KOPT-K1 (cell line): Measurements from ENCODE around the gene MAPRE3.

Source experiments
- H3K27ac ChIP-seq: fragments of 200-600 bp; sonication (generic); 2 replicates; pipeline ENCODE4 v1.5.1; 2016; ENCODE audit warnings: antibody characterized with exemption, mild to moderate bottlenecking, low read depth, low read length; ENCODE audit not compliant: poor library complexity, severe bottlenecking
- H3K36me3 ChIP-seq: fragments of 200-600 bp; sonication (generic); 2 replicates; pipeline ENCODE4 v1.5.1; 2017; ENCODE audit warnings: antibody characterized with exemption, mild to moderate bottlenecking, low read length, moderate library complexity; ENCODE audit not compliant: insufficient read depth
- H3K9me3 ChIP-seq: fragments of 200-600 bp; sonication (generic); 2 replicates; pipeline ENCODE4 v1.5.1; 2017; ENCODE audit warnings: antibody characterized with exemption, low read length, mild to moderate bottlenecking; ENCODE audit not compliant: insufficient read depth, poor library complexity, severe bottlenecking

The MAPRE3 gene

DNA sequence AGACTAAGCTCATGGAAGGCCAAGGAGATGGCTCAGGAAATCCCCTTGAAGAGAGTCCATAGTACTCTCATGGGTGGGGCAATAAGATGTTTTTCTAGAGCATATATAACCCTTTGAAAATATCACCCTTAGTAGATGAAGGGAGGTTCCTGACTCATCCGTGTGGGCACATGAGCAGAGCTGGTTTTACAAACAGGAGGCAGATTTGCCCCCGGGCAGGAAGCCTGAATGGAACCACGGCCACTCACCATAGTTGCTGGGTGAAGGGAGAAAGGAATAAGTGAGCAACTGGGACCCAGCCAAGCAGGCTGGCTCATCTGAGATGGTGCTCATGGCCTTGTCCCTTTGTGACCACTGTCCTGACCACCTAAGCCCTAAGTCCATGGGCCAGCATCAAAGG is 29.0 kb upstream of the MAPRE3 start:
- Histone ChIP-seq H3K27ac (no peak overlapping the region), H3K9me3 (no peaks in the 10 kb centered on the region), H3K36me3 (no peaks in the 10 kb centered on the region)

DNA sequence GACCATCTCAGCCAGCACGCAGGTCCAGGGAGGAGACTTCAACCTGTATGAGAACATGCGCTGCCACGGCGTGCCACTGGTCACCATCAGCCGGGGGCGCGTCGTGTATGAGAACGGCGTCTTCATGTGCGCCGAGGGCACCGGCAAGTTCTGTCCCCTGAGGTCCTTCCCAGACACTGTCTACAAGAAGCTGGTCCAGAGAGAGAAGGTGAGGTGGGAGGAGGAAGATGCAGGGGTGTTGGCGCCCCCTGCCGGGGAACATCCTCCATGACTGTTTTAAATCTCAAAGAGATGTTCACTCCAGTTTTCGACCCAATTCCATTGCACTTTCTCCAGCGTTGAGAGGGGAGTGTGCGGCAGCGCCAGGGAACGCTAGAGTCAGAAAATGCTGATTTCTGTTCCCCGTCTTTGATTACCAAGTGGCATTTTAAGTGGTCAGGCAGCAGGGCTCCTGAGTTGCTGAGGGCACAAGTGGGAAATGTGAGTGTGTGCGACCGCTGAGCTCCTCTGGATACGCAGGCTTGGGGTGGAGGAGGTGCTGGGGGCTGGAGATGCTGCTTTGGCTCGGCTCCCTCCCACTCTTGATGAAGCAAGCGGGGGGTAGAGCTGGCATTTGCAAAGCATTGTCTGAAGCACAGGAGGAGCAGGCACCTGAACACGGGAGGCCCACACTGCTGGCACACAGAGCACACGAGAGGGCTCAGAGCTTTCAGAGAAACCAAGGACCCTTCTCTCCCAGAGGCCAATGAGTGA is 27.7 kb upstream of the MAPRE3 start:
- H3K9me3 ChIP-seq: no peaks in the 10 kb centered on the region
- no peak overlapping the region for H3K27ac ChIP-seq
- H3K36me3 ChIP-seq: no peaks in the 10 kb centered on the region

DNA sequence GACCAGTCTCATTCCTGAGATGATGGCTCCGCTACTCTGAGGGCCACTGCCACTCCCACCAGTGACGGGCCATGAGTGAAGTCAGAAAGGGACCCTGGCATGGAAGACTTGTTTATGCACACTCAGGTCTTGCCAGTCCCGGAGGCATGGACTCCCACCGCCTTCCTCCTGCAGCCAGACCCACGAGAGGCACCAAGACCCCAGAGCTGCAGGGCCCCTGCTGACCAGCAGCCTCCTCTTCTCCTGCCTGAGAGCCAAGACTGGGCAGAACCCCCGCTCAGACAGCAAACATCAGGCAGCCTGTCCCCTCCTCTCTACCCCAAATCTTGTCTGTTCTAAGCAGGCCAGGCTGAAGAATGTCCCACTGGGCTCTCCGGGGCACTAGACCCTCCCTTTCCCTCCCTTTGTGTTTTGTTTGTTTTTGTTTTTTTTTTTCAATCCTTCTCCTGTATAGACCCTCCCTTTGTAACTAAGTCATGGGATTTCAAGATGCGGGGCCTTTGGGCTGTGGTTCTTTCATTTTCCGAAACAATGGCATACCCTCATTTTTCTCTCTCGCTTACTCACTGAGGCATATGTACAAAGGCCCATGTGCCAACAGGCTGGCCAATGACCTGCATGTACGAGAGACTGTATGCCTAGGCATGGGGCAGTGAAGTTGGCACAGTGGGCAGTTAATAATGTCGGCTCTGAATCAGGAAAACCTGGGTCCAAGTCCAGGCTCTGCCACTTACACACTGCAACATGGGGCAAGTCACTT is 24.3 kb upstream of the MAPRE3 start:
- H3K9me3 ChIP-seq: no peaks in the 10 kb centered on the region
- no peak overlapping the region for H3K27ac ChIP-seq
- no peaks in the 10 kb centered on the region for H3K36me3 ChIP-seq

DNA sequence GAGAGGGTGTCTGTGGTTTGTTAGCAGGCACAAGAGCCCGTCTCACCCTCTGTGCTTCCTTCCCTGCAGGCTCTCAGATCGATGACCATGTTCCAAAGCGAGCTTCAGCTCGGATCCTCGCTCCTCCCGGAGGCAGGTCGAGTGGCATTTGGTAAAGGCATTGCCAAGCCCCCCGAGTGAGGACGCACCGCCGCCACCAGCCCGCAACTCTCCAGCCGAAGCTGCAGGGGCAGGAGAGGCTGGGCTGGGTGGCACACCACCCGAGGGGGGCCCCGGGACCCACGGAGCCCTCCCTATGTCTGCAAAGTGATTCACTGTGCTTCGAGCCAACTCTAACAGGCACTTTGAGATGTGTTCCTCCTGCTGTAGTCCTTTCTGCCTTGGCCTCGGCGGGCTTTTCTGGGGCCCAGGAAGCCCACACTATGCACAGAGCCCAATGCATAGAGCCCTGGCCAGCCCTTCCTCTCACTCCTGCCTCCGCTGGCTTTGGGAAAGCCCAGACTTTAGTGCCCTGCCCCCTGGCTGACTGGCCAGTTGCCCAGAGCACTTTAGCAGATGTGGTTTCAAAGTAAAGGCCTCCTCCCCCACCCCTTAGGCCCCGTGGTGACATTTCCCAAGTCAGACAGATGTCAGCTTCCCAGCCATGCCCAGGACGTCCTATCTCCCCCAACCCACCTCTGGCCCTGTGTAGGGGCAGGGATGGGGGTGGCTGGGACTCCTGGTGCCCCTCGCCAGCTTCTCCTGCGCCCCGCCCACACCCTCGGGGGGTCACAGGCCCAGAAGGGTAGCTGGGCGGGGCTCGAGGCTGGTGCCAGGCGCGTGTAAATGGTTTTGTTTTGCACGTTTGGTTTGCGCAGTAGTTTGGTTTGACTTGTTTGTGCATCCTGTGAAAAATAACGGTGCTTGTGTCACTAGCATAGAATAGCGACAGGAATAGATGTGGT is 23.3 kb upstream of the MAPRE3 start:
- Histone ChIP-seq H3K27ac (no peak overlapping the region), H3K9me3 (no peaks in the 10 kb centered on the region), H3K36me3 (no peaks in the 10 kb centered on the region)

DNA sequence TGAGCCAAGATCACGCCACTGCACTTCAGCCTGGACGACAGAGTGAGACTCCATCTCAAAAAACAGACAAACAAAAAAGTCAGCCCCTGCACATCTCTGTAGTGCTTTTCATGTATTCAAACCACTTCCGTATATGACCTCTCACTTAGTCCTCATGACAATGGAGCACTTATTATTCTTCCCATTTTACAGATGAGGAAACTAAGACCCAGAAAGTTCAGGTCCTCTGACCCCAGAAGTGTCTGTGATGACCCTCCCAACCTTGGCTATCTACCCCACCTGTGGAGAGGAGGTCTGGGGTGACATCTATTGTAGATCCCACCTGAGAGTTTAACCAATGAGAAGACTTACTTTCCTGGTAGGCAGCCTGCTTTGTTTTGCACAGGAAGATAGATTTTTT is 21.6 kb upstream of the MAPRE3 start:
- H3K27ac ChIP-seq: no peak overlapping the region
- no peaks in the 10 kb centered on the region for H3K36me3 ChIP-seq
- no peaks in the 10 kb centered on the region for H3K9me3 ChIP-seq

DNA sequence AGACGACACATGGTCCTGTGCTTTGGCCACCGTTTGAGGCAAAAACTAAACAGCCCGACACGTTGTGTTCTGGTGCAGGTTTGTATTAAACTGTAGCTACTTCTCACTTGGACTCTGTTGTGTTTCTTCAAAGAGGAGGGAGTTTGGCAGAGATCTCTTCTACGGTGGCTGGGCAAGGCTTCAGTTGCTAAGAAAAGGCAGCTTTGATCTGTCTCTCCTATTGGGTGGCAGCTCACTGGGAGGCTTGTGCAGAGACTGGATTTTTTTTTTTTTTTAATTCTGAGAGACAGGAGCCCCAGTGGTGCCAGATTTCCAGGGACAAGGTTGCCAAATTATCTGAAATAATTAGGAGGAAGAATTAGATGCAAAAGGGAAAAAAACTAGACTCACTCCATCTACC is 20.2 kb upstream of the MAPRE3 start:
- Histone ChIP-seq H3K27ac (no peak overlapping the region), H3K36me3 (no peaks in the 10 kb centered on the region), H3K9me3 (no peaks in the 10 kb centered on the region)

DNA sequence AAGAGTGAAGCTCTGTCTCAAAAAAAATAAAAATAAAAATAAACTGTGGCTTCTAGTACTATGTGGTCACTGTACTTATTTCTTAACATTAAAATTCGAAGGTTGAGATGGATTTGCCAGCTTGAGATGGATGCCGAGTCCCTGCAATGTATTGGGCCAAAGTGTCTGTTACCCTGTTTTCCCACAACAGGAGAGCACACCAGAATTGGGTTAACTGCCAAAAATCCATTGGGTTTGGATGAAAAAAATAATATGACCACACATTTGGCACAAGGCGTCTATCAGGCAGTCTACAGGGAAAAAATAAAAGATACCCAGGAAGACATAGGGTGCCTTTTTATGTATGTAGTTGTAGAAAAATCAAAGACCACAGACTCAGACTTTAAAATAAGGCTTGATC is 19.2 kb upstream of the MAPRE3 start:
- Histone ChIP-seq H3K9me3 (no peaks in the 10 kb centered on the region), H3K36me3 (no peaks in the 10 kb centered on the region), H3K27ac (no peak overlapping the region)

DNA sequence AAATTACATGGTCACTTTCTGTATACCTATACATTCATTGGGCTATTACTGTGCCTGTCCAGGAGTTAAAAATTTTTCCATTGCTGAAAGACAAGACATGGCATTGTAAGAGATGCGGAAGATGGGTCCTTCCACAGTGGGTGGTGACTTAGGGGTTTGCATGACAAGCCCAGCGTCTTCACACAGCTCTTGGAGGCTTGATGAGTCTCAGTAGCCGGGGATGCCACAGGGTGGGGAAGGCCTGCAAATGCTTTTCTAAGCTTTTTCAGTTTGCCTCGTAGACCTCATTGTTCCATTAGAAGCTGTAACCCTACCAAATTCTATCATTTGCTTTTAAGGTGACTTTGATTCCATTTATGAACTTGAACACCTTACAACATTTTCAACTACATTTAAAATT is 18.1 kb upstream of the MAPRE3 start:
- Histone ChIP-seq H3K36me3 (no peaks in the 10 kb centered on the region), H3K9me3 (no peaks in the 10 kb centered on the region), H3K27ac (no peak overlapping the region)

DNA sequence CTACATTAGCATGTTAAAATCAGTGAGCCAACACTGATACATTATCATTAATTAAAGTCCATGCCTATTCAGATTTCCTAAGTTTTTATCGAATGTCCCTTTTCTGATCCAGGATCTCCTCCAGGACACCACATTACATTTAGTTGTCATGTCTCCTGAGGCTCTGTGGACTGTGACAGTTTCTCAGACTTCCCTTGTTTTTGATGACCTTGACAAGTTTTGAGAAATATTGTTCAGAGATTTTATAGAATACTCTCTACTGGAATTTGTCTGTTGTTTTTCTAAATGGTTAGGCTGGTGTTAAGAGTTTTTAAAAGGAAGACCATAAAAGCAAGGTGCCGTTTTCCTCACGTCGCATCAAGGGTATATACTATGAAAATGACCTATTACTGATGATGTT is 16.3 kb upstream of the MAPRE3 start:
- H3K36me3 ChIP-seq: no peaks in the 10 kb centered on the region
- no peaks in the 10 kb centered on the region for H3K9me3 ChIP-seq
- H3K27ac ChIP-seq: no peak overlapping the region

DNA sequence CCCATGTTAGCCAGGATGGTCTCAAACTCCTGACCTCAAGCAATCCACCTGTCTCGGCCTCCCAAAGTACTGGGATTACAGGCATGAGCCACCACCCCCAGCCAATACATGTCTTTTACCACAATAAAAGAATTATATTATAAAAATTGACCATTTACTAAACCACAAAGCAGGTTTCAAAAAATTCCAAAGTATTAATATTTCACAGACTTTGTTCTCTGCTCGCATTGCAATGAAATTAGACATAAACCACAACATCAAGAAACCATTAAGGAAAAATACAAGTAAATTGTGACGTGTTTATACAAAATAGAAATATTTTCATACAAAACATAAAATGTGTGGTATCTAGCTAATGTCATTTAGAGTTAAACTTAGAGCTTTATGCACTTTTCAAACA is 13.4 kb upstream of the MAPRE3 start:
- Histone ChIP-seq H3K36me3 (no peaks in the 10 kb centered on the region), H3K27ac (no peak overlapping the region), H3K9me3 (no peaks in the 10 kb centered on the region)

DNA sequence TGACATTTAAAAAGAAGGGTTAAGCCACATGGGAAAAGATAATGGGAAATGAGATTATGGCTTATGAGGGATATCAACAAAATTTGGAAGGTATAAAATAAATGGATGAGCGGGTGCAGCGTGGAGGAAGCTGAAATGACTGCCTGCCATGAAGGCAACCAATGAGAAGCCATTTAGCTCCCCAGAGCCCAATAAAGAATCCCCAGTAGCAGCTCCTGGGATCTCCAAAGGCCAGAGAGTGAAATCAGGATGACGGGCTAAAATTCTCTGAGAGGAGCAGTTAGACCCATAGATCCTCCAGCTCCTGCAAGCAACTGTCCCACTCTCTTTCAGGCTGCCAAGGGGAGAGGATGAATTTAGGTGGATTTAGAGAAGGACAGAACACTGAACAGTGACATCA is 12.9 kb upstream of the MAPRE3 start:
- H3K27ac ChIP-seq: no peak overlapping the region
- H3K36me3 ChIP-seq: no peaks in the 10 kb centered on the region
- no peaks in the 10 kb centered on the region for H3K9me3 ChIP-seq

DNA sequence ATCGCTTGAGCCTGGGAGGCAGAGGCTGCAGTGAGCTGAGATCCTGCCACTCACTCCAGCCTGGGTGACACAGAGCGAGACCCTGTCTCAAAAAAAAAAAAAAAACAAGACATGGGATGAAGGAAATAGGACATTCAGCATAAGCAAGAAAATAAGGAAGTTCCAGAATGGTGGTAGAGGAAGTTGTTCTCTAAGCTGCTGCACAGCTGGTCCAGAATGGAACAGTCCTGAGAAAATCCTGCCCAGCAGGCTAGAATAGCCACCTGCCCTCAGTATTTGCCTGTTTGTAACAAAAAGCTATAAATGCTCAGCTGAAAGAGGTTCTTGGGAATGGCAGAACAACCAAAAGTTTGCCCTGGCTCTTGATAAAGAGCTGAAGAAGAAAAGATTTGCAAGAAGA is 11.1 kb upstream of the MAPRE3 start:
- Histone ChIP-seq H3K9me3 (no peaks in the 10 kb centered on the region), H3K36me3 (no peaks in the 10 kb centered on the region), H3K27ac (no peak overlapping the region)

DNA sequence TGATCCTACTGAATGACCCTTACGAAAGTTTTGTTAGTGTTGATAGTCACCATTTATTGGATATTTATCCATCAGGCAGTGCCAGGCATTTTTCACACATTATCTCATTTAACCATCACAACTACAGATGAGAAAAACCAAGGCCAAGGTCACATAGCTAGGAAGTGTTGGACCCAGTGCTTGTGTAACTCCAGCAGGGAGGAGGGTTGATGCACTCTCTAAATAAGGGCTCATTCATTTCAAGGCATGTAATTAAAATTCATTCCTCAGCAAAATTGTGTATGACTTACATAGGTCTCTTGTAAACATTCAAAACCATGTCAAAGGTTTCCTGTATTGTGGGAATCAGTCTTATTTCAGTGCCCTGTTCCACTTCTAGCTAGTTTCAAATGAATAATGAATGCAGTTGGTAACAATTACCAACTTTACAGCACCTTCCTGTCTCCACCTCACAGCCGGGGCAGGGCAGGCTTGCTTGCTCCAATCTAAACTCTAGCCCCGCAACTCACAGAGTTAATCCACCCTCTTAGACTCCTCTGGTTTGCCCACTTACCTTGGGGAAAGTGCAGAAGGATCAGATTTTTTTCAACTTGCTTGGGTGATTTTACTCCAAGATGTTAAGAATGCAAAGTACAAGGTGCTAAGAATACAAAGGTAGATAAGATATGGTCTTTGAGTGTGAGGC is 5.8 kb upstream of the MAPRE3 start:
- no peaks in the 10 kb centered on the region for H3K36me3 ChIP-seq
- H3K27ac ChIP-seq: no peak overlapping the region
- no peaks in the 10 kb centered on the region for H3K9me3 ChIP-seq

DNA sequence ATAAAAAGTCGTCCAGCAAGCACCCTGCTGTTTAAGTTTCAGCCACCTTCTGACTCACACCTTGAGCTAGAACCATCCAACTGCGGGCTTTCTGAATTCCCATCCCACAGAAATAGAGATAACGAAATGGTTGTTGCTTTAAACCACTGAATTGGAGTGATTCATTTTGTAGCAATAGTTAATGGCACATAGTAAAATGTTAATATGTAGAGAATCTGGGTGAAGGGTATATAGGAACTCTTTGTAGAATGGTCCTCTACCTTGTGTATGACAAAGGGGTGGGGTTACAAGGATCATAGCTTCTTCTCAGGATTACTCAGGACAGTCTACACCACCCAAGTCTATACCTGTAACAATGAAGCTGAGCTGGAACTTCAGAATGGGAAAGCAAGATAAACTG is 2.4 kb upstream of the MAPRE3 start:
- Histone ChIP-seq H3K36me3 (no peaks in the 10 kb centered on the region), H3K27ac (no peak overlapping the region), H3K9me3 (no peaks in the 10 kb centered on the region)
